Endometrial microvascular endothelial cells (primary cell): Measurements from ENCODE around the gene BRD1. TPM values are rescaled to one million over a fixed set of nuclear protein-coding genes. Genes with fewer than 3 reads are reported as not detected.

Source experiments
- in situ Hi-C: cut with HindIII; loops from 2 replicates; pipeline ENCODE4 v1.10.0; 2017; ENCODE audit warnings: low sequenced_read_pairs, low pct_unique_long_range_greater_than_20kb; ENCODE audit errors: inconsistent ontology term
- total RNA-seq: library from RNA; depleted of rRNA; stranded (reverse); fragments of >200 nt; gene quantifications from one replicate; pipeline ENCODE4 v1.2.3, GENCODE V29; 2015; ENCODE audit errors: inconsistent ontology term

The BRD1 gene
- total RNA-seq, 1 donor from 2014 or later = 16.1 TPM

DNA sequence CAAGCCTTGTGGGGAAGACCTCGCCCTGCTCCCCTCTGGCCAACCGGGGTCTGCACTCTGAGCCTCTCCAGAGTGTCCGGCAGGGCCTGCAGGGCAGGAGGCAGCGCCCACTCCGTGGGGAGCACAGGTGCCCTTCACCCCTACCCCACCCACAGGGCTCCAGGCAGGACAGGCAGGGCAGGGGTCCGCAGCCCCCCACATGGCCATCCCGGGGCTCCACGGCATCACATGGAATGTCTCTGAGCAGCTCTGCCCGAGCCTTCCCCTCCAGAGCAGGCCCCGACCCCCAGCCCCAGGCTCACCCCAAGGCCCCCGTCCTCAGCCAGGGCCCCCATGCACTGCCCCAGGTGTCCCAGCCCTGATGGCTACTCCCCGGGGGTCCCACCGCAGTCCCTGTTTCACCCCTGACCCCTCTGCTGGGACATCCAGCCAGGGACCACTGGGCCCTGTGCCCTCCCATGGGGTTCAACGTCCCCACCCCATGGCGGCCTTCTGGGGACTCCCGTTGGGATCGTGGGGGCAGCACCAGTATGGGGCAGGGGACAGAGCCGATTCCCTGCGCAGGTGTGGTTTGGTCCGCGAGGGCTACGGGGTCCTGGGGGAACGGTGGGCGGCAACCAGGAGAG is 77.7 kb downstream of the BRD1 start:
- in situ Hi-C loops = no loop called here

DNA sequence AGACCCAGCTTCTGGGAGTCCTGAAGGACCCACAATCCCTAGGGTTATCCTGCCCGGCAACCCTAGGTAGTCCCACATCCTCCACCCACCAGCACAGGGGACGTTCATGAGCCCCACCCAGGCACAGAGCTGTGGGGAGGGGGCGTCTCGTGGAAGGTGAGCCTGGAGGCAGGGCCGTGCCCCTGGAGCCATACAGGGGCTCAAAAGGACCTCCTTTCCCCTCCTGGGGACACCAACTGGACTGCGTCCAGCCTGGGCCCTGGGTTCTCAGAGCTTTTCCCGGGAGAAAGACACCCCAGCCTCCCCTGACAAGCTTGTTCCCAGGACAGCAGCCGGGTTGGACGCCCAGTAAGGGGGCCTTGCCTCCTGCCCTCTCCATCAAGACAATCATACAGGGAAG is 78.4 kb downstream of the BRD1 start:
- in situ Hi-C loops = no loop called here

DNA sequence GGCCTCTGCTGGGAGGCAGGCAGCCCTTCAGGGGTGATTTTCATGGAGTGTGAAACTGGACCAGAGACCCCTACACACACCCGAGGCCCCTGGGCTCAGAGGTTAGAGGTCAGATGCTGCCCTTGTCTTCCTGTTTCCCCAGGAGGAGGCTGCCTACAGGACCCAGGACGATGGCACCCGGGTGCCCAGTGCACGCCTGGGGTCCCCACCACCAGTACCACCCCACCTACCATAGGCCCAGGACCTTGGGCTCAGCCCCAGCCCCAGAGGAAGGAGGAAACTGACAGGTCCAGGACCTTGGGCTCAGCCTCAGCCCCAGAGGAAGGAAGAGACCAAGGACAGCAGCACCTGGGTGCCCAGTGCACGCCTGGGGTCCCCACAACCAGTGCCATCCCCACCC is 79.2 kb downstream of the BRD1 start:
- in situ Hi-C loops = no loop called here

DNA sequence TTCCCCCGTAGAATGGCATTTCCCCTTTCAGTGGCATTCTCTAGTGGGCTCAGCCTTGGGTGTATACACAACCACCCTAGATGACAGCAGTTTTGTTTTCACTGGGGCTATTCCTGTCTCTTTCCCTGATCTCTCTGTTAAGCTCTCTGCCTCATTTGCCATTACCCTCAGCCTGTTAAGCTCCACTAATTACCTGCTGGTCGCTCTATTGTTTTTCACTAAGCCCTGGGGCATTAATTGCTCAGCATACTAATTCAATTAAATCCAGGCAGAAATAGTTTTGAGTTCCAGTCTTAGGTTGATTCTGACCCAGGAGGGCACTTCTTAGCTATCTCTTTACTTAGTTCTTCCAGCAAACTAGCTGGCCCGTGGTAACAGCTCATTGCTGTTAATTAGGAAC is 80.0 kb downstream of the BRD1 start:
- in situ Hi-C loops = no loop called here

DNA sequence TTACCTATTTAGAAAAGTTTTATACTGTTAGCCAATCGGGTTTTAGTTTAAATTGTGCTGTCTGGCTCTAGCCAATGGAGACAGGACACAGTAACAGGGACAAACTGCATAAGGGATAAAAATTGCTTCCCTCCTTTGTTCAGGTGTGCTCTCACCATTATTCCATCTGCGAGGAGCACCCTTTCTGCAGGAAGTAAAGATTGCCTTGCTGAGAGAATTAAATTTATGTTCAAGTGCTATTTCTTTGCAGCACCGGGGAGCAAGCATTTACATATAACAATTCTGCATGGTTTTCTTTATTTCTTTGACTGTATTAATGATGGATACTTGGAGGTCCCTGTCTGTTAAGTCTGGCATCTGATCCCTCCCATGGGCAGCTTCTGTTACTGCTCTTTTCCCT is 80.5 kb downstream of the BRD1 start:
- in situ Hi-C loops = no loop called here

DNA sequence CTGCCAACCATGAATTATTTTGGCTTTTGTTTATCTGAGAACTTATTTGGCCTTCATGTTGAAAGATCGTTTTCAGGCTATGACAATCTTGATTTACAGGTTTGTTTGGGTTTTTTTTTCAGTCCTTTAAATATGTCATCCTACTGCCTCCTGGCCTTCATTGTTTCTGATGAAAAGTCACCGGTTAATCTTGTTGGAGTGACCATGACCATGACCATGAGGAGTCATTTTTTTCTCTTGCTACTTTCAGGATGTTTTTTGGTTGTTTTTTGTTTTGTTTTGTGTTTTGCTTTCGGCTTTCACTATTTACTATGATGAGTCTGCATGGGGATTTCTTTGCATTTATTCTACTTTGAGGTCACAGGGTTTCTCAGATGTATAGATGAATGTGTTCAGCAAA is 81.6 kb downstream of the BRD1 start:
- in situ Hi-C loops = no loop called here

DNA sequence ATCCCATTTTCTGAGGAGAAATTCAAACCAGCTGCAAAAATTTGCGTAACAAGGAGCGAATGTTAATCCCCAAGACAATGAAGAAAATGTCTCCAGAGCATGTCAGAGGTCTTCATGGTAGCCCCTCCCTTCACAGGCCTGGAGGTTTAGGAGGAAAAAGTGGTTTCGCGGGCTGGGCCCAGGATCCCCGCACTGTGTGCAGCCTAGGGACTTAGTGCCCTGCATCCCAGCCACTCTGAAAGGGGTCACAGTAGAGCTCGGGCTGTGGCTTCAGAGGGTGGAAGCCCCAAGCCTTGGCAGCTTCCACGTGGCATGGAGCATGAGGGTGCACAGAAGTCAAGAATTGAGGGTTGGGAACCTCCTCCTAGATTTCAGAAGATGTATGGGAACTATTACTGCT is 87.4 kb downstream of the BRD1 start:
- in situ Hi-C loops = no loop called here

DNA sequence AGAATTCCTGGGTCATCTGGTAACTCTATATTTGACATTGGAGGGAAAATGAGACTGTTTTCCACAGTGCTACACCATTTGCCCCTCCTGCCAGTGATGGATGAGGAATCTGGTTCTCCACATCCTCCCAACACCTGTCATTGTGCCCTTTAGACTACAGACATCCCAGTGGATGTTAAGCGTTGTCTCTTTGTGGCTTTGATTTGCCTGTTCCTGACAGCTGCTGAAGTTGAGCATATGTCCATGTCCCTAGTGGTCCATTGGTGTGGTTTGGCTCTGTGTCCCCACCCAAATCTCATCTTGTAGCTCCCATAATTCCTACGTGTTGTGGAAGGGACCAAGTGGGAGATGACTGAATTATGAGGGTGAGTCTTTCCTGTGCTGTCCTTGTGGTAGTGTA is 88.5 kb downstream of the BRD1 start:
- in situ Hi-C loops = no loop called here

DNA sequence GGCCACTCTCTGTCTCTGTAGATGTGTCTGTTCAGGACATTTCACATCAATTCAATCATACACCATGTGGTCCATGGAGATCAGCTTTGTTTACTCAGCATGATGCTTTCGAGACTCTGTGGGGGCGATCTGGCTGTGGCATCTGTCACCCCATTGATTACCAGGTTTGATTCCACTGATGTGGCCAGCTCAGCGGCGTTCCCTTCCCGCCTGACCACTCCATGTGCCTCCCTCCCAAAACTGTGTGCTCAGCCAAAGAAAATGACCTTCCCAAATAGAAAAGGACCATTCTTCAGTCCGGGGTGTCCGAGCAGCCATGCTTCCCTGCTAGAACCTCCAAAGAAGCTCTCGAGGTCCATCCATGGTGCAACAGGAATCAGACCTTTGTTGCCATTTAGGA is 89.1 kb downstream of the BRD1 start:
- in situ Hi-C loops = no loop called here

DNA sequence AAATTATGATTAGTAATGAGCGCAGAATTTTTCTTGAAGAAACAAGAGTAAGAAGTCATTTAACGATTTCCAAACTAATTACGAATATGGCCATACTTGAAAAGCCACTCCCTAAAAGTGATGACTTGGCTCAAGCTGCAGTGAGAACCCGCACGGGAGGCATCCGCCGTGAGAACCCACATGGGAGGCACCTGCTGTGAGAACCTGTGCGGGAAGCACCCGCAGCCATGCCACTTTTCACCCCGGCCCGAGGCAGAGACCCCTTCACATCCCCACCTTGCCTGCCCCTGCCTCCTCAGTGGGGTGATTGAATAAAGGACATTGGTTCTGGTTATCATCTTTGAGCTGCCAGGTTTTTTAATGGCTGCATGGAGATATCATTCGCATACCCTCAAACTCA is 89.7 kb downstream of the BRD1 start:
- in situ Hi-C loops = no loop called here

DNA sequence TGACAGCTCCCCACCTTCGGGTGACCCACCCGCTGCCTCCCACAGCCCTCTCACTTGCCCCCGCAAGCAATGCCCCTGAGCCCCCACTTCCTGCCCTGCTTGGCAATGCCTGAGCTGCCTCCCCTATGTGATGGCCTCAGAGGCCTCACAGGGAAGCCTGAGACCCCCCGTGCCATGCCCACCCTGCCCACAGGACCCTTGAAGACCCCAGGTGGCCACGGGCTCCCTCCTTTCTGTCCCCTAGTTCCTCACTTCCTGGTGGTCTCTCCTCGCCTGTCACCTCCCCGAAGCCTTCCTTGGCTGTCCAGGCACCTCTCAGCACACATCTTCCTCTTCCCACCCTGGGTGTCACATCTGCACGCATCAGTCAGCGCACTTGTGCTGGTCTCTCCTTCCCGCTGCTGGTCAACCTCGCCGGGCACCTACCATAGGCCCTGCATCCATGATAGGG is 90.5 kb downstream of the BRD1 start:
- in situ Hi-C loops = no loop called here

DNA sequence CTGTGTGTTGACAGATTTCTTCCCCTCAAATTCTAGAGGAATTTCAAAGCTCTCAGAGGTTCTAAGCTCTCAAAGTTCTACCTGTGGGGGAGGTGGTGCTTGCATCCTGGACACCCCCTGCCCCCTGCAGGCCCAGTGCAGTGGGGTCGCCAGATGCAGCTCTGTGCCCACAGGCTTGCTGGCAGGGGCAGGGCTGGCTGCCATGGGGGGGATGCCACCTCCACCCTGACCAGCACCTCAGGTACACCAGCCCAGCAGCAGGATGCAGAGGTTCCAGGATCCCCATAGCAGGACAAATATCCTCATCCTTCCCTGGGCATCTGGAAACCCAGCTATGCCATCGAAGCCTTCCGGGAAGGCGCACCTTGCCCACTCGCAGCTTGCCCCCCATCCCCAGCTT is 91.1 kb downstream of the BRD1 start:
- in situ Hi-C loops = no loop called here

DNA sequence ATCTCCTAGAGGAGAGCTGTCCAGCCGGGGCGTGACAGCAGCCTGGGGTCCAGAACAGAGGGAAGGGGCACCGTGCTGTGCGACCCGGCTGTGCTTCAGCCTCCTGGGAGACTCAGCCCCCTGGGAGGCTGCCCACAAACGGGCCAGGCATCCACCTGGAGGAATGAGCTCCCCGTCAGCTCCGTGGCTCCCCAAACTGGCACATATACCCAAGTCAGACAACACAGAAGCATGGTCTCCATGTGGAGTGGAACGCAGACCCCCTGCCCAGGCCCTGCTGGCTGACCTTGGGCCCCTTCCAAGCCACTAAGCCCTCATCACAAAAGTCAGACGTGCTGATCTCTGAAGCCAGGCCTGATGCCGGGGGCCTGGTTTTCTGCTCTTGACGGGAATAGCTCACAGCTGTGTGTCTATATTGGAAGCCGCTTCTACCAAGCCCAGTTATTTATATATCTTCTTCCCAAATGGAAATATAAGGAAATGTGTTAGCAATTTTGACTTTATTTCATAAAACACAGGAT is 91.7 kb downstream of the BRD1 start:
- in situ Hi-C loops = no loop called here

DNA sequence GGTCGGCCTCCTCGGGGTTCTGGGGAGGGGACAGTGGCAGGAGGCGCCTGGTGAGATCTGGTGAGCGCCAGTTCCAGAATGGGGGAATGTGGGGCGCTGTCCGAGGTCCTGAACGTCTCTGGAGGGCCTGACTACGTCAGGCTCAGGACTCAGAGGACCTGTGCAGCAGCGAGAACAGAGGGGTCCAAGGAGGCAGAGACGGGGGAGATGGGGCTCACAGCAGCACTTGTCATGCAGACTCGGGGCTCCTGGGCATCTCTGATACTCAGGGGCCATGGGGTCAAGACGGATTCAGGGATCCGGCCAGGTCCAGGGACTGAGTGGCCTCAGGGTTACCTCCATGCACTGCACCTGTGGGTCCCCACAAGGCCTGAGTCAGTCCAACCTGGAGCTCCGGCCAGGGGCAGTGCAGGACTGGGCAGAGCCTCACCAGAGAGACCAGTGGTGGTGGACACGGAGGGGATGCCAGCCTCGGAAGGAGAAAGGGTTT is 92.2 kb downstream of the BRD1 start:
- in situ Hi-C loops = no loop called here

DNA sequence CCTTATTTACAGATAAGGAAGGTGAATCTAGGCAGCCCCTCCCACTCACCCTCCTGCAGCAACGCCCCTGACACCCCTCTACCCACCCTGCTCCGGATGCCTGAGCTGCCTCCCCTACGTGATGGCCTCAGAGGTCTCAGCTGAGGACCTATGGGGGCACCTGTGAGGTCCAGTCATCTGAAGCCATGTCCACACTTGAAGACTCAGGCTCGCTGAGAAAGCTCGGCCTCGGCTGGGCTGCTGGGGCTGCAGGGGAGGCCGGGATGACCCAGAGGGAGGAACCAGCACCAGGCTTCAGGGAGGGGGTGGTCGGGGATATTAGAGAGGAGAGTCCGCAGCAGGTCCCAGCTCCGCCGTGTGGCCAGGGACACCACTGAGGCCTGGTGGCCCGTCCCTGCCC is 92.8 kb downstream of the BRD1 start:
- in situ Hi-C loops = no loop called here

DNA sequence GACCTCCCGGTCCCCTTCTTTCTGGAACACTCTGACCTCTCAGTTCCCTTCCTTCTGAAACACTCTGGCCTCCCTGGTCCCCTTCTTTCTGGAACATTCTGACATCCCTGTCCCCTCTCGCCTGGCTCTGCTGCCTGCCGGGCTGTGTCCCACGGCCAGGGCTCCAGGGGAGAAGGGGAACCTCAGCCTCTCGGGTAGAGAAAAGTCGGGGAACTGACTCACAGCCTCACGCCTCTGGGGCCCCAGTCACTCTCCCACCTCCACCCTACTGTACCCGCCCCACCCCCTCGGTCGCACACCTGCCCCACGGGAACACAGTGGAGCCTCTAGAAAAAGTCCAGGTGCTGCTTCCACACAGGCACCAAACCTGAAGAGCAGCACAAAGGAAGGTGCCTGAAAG is 93.3 kb downstream of the BRD1 start:
- in situ Hi-C loops = no loop called here

DNA sequence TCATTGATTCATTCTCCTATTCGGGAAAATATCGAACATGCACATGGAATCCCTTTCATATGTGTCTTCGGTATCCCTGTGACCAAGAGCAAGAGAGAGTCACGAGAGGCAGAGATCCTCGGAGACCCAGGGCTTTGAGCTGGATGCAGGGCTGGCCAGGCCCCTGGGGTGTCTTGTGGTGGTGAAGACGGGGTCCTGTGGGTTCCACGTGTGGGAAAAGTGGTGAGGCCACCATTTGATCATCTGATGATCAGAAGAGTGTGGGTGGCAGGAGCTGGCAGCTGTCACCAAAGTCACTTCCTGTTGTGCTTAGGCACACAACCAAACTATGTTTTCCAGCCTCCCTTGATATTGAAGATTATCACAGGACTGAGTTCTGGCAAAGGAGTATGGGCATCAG is 94.0 kb downstream of the BRD1 start:
- in situ Hi-C loops = no loop called here

DNA sequence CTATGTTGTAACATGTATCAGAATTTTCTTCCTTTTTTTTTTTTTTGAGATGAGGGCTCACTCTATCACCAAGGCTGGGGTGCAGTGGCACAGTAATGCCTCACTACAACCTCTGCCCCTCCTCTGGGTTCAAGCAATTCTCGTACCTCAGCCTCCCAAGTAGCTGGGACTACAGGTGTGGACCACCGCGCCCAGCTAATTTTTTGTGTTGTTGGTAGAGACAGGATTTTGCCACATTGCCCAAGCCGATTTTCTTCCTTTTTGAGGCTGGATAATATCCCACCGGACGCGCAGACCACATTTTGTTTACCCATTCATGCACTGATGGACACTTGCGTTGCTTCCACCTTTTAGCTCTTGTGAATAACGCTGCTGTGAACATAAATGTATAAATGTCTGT is 97.0 kb downstream of the BRD1 start:
- in situ Hi-C loops = no loop called here

DNA sequence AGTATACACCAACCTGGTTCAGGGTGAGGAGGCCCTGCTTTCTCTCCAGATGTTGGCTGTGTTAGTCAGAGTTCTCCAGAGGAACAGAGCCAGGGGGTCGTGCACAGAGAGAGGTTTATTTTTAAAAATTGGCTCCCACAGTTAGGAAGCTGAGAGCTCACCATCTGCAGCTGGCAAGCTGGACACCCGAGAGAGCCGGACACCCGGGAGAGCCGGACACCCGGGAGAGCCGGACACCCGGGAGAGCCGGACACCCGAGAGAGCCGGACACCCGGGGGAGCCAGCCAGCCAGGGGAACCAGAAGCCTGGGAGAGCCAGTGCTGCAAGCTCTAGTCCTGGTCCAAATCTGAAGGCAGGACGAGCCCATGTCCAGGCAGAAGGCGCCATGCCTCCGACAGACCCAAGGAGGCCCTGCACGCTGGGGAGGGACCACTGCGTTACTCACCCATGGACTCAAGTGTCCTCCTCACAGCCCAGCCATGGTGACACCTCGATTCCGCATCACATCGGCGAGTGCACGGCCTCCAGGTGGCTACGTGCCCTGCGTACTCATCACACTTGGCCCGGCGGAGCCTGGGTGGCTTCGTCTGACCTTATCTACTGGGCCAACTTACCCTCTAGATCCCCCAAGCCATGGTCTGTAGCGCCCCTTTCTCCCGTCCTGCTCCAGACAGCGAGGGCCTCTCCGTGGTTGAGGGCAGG is 99.0 kb downstream of the BRD1 start:
- in situ Hi-C loops = no loop called here

DNA sequence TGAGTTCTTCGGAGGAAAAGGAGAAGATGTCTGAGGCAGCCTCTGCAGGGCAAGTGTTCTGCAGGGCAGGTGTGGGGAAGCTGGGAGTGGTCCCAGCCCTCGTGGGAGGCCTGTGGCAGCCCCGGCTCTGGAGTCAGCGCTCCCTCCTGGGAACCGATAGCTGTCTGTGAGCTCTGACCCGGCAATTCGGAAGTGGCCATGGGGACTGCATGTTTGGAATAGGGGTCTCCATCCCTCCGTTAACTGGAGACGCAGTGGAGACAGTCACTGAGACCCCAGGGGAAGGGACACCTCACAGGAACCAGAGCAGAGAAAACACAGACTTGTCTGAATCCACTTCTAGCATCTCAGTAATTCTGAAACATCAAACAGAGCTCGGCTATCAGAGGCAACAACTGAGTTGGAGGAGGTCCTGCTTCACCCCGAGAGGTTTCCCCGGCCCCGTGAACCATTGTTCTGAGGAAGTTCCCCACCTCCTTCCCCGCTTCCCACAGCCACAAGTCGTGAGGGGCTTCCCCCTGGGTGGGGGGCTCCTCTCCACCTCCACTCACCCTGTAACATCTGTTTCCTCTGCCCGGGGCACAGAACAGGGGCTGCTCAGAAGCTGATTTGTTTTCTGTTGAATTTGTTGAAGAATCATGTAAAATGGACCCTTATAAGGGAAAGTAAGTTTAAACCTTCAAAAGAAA is 99.6 kb downstream of the BRD1 start:
- in situ Hi-C loops = no loop called here
